NCI-H446 (cell line): ENCODE results near the gene TNNC1.
A peak's percentile ranks its signal among the peaks of the same experiment; 100 is the strongest.

ENCODE experiments used
- DNase-seq, 2 experiments: peaks; one replicate each; lab custom pipeline; 2025; lab: John Stamatoyannopoulos, UW

The TNNC1 gene

GRCh38 chr3:52458770-52459545 is 5.1 kb upstream of the TNNC1 start:
- no peak for DNase-seq

- DNase-seq, result no peak
These were observed 4.4 kb upstream of the TNNC1 start for GRCh38 chr3:52458031-52458760.

GRCh38 chr3:52456800-52457183 is 3.0 kb upstream of the TNNC1 start:
- DNase-seq, result no peak

GRCh38 chr3:52456169-52456799 is 2.4 kb upstream of the TNNC1 start:
- DNase-seq, result no peak

GRCh38 chr3:52455283-52456168 is 1.7 kb upstream of the TNNC1 start, which contains the start of gene NISCH:
TSS of gene NISCH (plus strand) at chr3:52455604. CDS start at chr3:52455642, 38 bp downstream.
- peak; percentile 28 to 82 for DNase-seq

- no peak for DNase-seq
These were observed 1.1 kb upstream of the TNNC1 start for GRCh38 chr3:52454938-52455282.

- no peak for DNase-seq
These were observed 553 bp upstream of the TNNC1 start for GRCh38 chr3:52454250-52454937.

GRCh38 chr3:52452570-52453221 is 1.1 kb downstream of the TNNC1 start:
- no peak for DNase-seq

- DNase-seq, result no peak
These were observed 1.7 kb downstream of the TNNC1 start for GRCh38 chr3:52452126-52452525.

GRCh38 chr3:52451237-52452083 is 2.4 kb downstream of the TNNC1 start:
- no peak for DNase-seq

GRCh38 chr3:52450489-52451236 is 3.2 kb downstream of the TNNC1 start:
- DNase-seq, result no peak

- DNase-seq, result no peak
These were observed 6.1 kb downstream of the TNNC1 start for GRCh38 chr3:52447512-52448355.

- DNase-seq, result peak; percentile 15 to 52
These were observed 7.0 kb downstream of the TNNC1 start for GRCh38 chr3:52446631-52447511.

GRCh38 chr3:52446042-52446441 is 7.8 kb downstream of the TNNC1 start:
- DNase-seq, result no peak

- DNase-seq, result no peak
These were observed 8.7 kb downstream of the TNNC1 start, which contains the start of gene SEMA3G for GRCh38 chr3:52444860-52445793. TSS of gene SEMA3G (minus strand) at chr3:52445103. CDS start at chr3:52445027, 76 bp downstream.
